ENCODE measurements around the gene TMEM154. TPM values are rescaled to one million over a fixed set of nuclear protein-coding genes. Genes with fewer than 3 reads are reported as not detected.

The TMEM154 gene
- total RNA-seq = 10 to 100 TPM; 15.2 to 21.2 TPM

- peak within 1 kb of the TSS; percentile 85 for H3K27ac Mint-ChIP-seq
- H3K27me3 Mint-ChIP-seq = no peaks in the 10 kb centered on the region
- H3K4me3 Mint-ChIP-seq = peak within 1 kb of the TSS; percentile 84
- ChIA-PET POLR2A (interaction anchor here (0.7 kb wide), 1 partner anchor 798 kb away, joined by 3 read pairs; no protein-coding TSS in a partner anchor), CTCF (interaction anchor here (0.6 to 3.6 kb wide), 8 partner anchors 39 to 447 kb away, joined by 3 to 12 read pairs (median 4); no protein-coding TSS in a partner anchor)
- ATAC-seq = peak; percentile 91
- H3K36me3 Mint-ChIP-seq (ENCODE audit: low read depth) = peaks cover 3% of the 10 kb centered on the region
- peaks cover 53% of the 10 kb centered on the region for H3K4me1 Mint-ChIP-seq
- DNase-seq = peak; percentile 80
- H3K9me3 Mint-ChIP-seq (ENCODE audit: low read depth) = no peaks in the 10 kb centered on the region
- intact Hi-C loops (cut with DNase I, micrococcal nuclease) = loop anchor here (1.0 to 5.0 kb wide), 3 partner anchors 98 to 143 kb away; partner anchors contain the start of genes ARFIP1 (in 2 of the 2), TIGD4 (in 2 of the 2) and FBXW7 (in 1 of the 2)
These were observed at the start of gene TMEM154 for GRCh38 chr4:152679414-152680281. Gene TMEM154, minus strand, starts transcription at chr4:152679997. Its CDS starts 64 bp downstream, at chr4:152679933.

- Mint-ChIP-seq H3K4me1 (no peaks in the 10 kb centered on the region), H3K27ac (no peak overlapping the region), H3K36me3 (ENCODE audit: low read depth) (no peaks in the 10 kb centered on the region), H3K9me3 (ENCODE audit: low read depth) (no peaks in the 10 kb centered on the region), H3K27me3 (no peaks in the 10 kb centered on the region), H3K4me3 (no peak overlapping the region)
- DNase-seq (peak; percentile 9), ATAC-seq (peak; percentile 36)
- intact Hi-C loops (cut with DNase I, micrococcal nuclease) = no loop called here
- ChIA-PET POLR2A (no interaction called here), CTCF (no interaction called here)
These were observed 49.7 kb upstream of the TMEM154 start for GRCh38 chr4:152729466-152729865.

GRCh38 chr4:152728343-152728742 is 48.5 kb upstream of the TMEM154 start:
- no peaks in the 10 kb centered on the region for H3K9me3 Mint-ChIP-seq (ENCODE audit: low read depth)
- ChIA-PET CTCF (no interaction called here), POLR2A (no interaction called here)
- H3K36me3 Mint-ChIP-seq (ENCODE audit: low read depth) = no peaks in the 10 kb centered on the region
- no peak overlapping the region for H3K4me3 Mint-ChIP-seq
- ATAC-seq (no peak), DNase-seq (no peak)
- no peaks in the 10 kb centered on the region for H3K4me1 Mint-ChIP-seq
- intact Hi-C loops (cut with DNase I, micrococcal nuclease) = no loop called here
- no peak overlapping the region for H3K27ac Mint-ChIP-seq
- no peaks in the 10 kb centered on the region for H3K27me3 Mint-ChIP-seq

GRCh38 chr4:152727784-152728183 is 48.0 kb upstream of the TMEM154 start:
- POLR2A ChIA-PET = no interaction called here
- ATAC-seq = no peak
- Mint-ChIP-seq H3K4me1 (no peaks in the 10 kb centered on the region), H3K36me3 (ENCODE audit: low read depth) (no peaks in the 10 kb centered on the region), H3K27me3 (peaks cover 3% of the 10 kb centered on the region), H3K4me3 (no peak overlapping the region), H3K27ac (no peak overlapping the region), H3K9me3 (ENCODE audit: low read depth) (no peaks in the 10 kb centered on the region)
- CTCF ChIA-PET = interaction anchor here (1.0 kb wide), 2 partner anchors 57 to 105 kb away, joined by 3 read pairs; no protein-coding TSS in a partner anchor
- intact Hi-C loops (cut with DNase I, micrococcal nuclease) = no loop called here
- no peak for DNase-seq

GRCh38 chr4:152724494-152724893 is 44.7 kb upstream of the TMEM154 start:
- no peaks in the 10 kb centered on the region for H3K36me3 Mint-ChIP-seq (ENCODE audit: low read depth)

GRCh38 chr4:152723236-152723635 is 43.4 kb upstream of the TMEM154 start:
- ChIA-PET POLR2A (no interaction called here), CTCF (interaction anchor here (0.6 kb wide), 1 partner anchor 97 kb away, joined by 3 read pairs; no protein-coding TSS in a partner anchor)
- Mint-ChIP-seq H3K9me3 (ENCODE audit: low read depth) (no peaks in the 10 kb centered on the region), H3K27me3 (peaks cover 3% of the 10 kb centered on the region), H3K4me3 (no peak overlapping the region), H3K4me1 (no peaks in the 10 kb centered on the region), H3K36me3 (ENCODE audit: low read depth) (no peaks in the 10 kb centered on the region), H3K27ac (no peak overlapping the region)
- intact Hi-C loops (cut with DNase I, micrococcal nuclease) = no loop called here
- ATAC-seq (no peak), DNase-seq (no peak)

More at GRCh38 chr4:152724494-152724893, 44.7 kb upstream of the TMEM154 start:
- CTCF ChIA-PET = no interaction called here
- Mint-ChIP-seq H3K4me1 (no peaks in the 10 kb centered on the region), H3K9me3 (ENCODE audit: low read depth) (no peaks in the 10 kb centered on the region), H3K4me3 (no peak overlapping the region), H3K27ac (no peak overlapping the region), H3K27me3 (peaks cover 3% of the 10 kb centered on the region)
- POLR2A ChIA-PET = no interaction called here
- ATAC-seq (no peak), DNase-seq (no peak)
- intact Hi-C loops (cut with DNase I, micrococcal nuclease) = no loop called here

GRCh38 chr4:152719801-152720556 is 40.2 kb upstream of the TMEM154 start:
- Mint-ChIP-seq H3K27ac (no peak overlapping the region), H3K27me3 (peaks cover 3% of the 10 kb centered on the region), H3K9me3 (ENCODE audit: low read depth) (peaks cover 8% of the 10 kb centered on the region), H3K4me1 (no peaks in the 10 kb centered on the region), H3K4me3 (no peak overlapping the region), H3K36me3 (ENCODE audit: low read depth) (peaks cover 3% of the 10 kb centered on the region)
- no peak for DNase-seq
- ChIA-PET CTCF (interaction anchor here (1.0 kb wide), 1 partner anchor 229 kb away, joined by 5 read pairs; no protein-coding TSS in a partner anchor), POLR2A (no interaction called here)
- no peak for ATAC-seq
- intact Hi-C loops (cut with DNase I, micrococcal nuclease) = no loop called here

- Mint-ChIP-seq H3K4me3 (no peak overlapping the region), H3K4me1 (no peaks in the 10 kb centered on the region), H3K36me3 (ENCODE audit: low read depth) (peaks cover 3% of the 10 kb centered on the region), H3K27me3 (peaks cover 3% of the 10 kb centered on the region), H3K27ac (no peak overlapping the region), H3K9me3 (ENCODE audit: low read depth) (peaks cover 11% of the 10 kb centered on the region)
- ChIA-PET CTCF (interaction anchor here (0.8 kb wide), 1 partner anchor 42 kb away, joined by 3 read pairs; no protein-coding TSS in a partner anchor), POLR2A (no interaction called here)
- ATAC-seq = no peak
- intact Hi-C loops (cut with DNase I, micrococcal nuclease) = no loop called here
- no peak for DNase-seq
These were observed 39.5 kb upstream of the TMEM154 start for GRCh38 chr4:152719291-152719690.

- Mint-ChIP-seq H3K27me3 (no peaks in the 10 kb centered on the region), H3K4me3 (no peak overlapping the region), H3K4me1 (no peaks in the 10 kb centered on the region), H3K27ac (no peak overlapping the region), H3K36me3 (ENCODE audit: low read depth) (peaks cover 3% of the 10 kb centered on the region), H3K9me3 (ENCODE audit: low read depth) (peaks cover 11% of the 10 kb centered on the region)
- DNase-seq (no peak), ATAC-seq (no peak)
- intact Hi-C loops (cut with DNase I, micrococcal nuclease) = no loop called here
- ChIA-PET CTCF (no interaction called here), POLR2A (no interaction called here)
These were observed 35.3 kb upstream of the TMEM154 start for GRCh38 chr4:152715076-152715475.

GRCh38 chr4:152713951-152714705 is 34.3 kb upstream of the TMEM154 start:
- intact Hi-C loops (cut with DNase I, micrococcal nuclease) = no loop called here
- ChIA-PET CTCF (interaction anchor here (0.8 kb wide), 1 partner anchor 25 kb away, joined by 3 read pairs; no protein-coding TSS in a partner anchor), POLR2A (interaction anchor here (0.6 to 0.7 kb wide), 2 partner anchors 427 to 1615 kb away, joined by 3 to 6 read pairs; no protein-coding TSS in a partner anchor)
- peaks cover 6% of the 10 kb centered on the region for H3K4me1 Mint-ChIP-seq
- peaks cover 11% of the 10 kb centered on the region for H3K9me3 Mint-ChIP-seq (ENCODE audit: low read depth)
- ATAC-seq (no peak), DNase-seq (no peak)
- H3K27ac Mint-ChIP-seq = no peak overlapping the region
- peaks cover 3% of the 10 kb centered on the region for H3K36me3 Mint-ChIP-seq (ENCODE audit: low read depth)
- no peak overlapping the region for H3K4me3 Mint-ChIP-seq
- no peaks in the 10 kb centered on the region for H3K27me3 Mint-ChIP-seq
